ENCODE measurements around the gene HDDC3. TPM values are rescaled to one million over a fixed set of nuclear protein-coding genes. Genes with fewer than 3 reads are reported as not detected.
"Not testable (repeated sequence)": the region's sequence is repeated elsewhere in the genome, so short reads cannot be mapped to it uniquely, and the experiment has no call there.

The HDDC3 gene
- polyA plus RNA-seq, 1 donor (not counting 4 experiments of a cell fraction or from before 2014, with no cell fraction given): 11.8 TPM

GRCh38 chr15:90926766-90927165 is 5.6 kb downstream of the HDDC3 start:
- H3K4me2 ChIP-seq (ENCODE audit: control insufficient read depth, extremely low read depth, insufficient read depth, low read depth, low read length); H3K27me3 ChIP-seq (ENCODE audit: control insufficient read depth, extremely low read depth, insufficient read depth, low read length); H3K27ac ChIP-seq (ENCODE audit: control insufficient read depth, insufficient read depth, low read length); H3K4me3 ChIP-seq (ENCODE audit: control insufficient read depth in 2 of 3, extremely low read depth in 1 of 3, insufficient read depth in 2 of 3, low read depth in 1 of 3, low read length in 3 of 3); H3K9ac ChIP-seq (ENCODE audit: control insufficient read depth, extremely low read depth, insufficient read depth, low read length); H3K36me3 ChIP-seq (ENCODE audit: control insufficient read depth in 2 of 2, extremely low read depth in 1 of 2, insufficient read depth in 2 of 2, low read length in 2 of 2); FAIRE-seq; dilution Hi-C loops (cut with MboI; ENCODE audit: extremely low pct_ligation_motif_present, low sequenced_read_pairs); H3K9me1 ChIP-seq (ENCODE audit: control insufficient read depth, extremely low read depth, insufficient read depth, low read length); H3K79me2 ChIP-seq (ENCODE audit: control insufficient read depth, insufficient read depth, low read length); DNase-seq (ENCODE audit: low read depth, low spot score); H2AFZ ChIP-seq (ENCODE audit: control insufficient read depth, low read length); H3K9me3 ChIP-seq (ENCODE audit: control insufficient read depth, low read depth, low read length); H4K20me1 ChIP-seq (ENCODE audit: control insufficient read depth, extremely low read depth, insufficient read depth, low read length): not testable (repeated sequence)
- peaks cover 17% of the 10 kb centered on the region for H3K4me1 ChIP-seq (ENCODE audit: control insufficient read depth, extremely low read depth, insufficient read depth, low read length)

- FAIRE-seq (no peak), DNase-seq (ENCODE audit: low read depth, low spot score) (no peak)
- H3K27me3 ChIP-seq (ENCODE audit: control insufficient read depth, extremely low read depth, insufficient read depth, low read length): no peaks in the 10 kb centered on the region
- H2AFZ ChIP-seq (ENCODE audit: control insufficient read depth, low read length): no peak overlapping the region
- no peak overlapping the region for H3K9ac ChIP-seq (ENCODE audit: control insufficient read depth, extremely low read depth, insufficient read depth, low read length)
- H3K4me3 ChIP-seq (ENCODE audit: control insufficient read depth in 2 of 3, extremely low read depth in 1 of 3, insufficient read depth in 2 of 3, low read depth in 1 of 3, low read length in 3 of 3): no peak overlapping the region
- no peak overlapping the region for H3K4me2 ChIP-seq (ENCODE audit: control insufficient read depth, extremely low read depth, insufficient read depth, low read depth, low read length)
- peaks cover 4% of the 10 kb centered on the region for H3K4me1 ChIP-seq (ENCODE audit: control insufficient read depth, extremely low read depth, insufficient read depth, low read length)
- H3K79me2 ChIP-seq (ENCODE audit: control insufficient read depth, insufficient read depth, low read length): no peaks in the 10 kb centered on the region
- peaks cover 2 to 6% of the 10 kb centered on the region in 2 experiments for H3K36me3 ChIP-seq (ENCODE audit: control insufficient read depth in 2 of 2, extremely low read depth in 1 of 2, insufficient read depth in 2 of 2, low read length in 2 of 2)
- H3K9me3 ChIP-seq (ENCODE audit: control insufficient read depth, low read depth, low read length): no peaks in the 10 kb centered on the region
- no peaks in the 10 kb centered on the region for H4K20me1 ChIP-seq (ENCODE audit: control insufficient read depth, extremely low read depth, insufficient read depth, low read length)
- no peak overlapping the region for H3K27ac ChIP-seq (ENCODE audit: control insufficient read depth, insufficient read depth, low read length)
- dilution Hi-C loops (cut with MboI; ENCODE audit: extremely low pct_ligation_motif_present, low sequenced_read_pairs): no loop called here
- no peak for TF ChIP-seq EZH2 (IDR thresholded peaks at IDR 0.05; ENCODE audit: low read length)
- no peak for TF ChIP-seq CTCF (optimal IDR thresholded peaks at IDR 0.05 in 1 of 3, IDR thresholded peaks at IDR 0.05 in 1 of 3, conservative IDR thresholded peaks at IDR 0.05 in 1 of 3; ENCODE audit: extremely low read depth in 1 of 3, insufficient read depth in 2 of 3, low read length in 3 of 3)
- H3K9me1 ChIP-seq (ENCODE audit: control insufficient read depth, extremely low read depth, insufficient read depth, low read length): no peaks in the 10 kb centered on the region
Observed at GRCh38 chr15:90924375-90924774, 8.0 kb downstream of the HDDC3 start.

GRCh38 chr15:90922712-90923322 is 9.5 kb downstream of the HDDC3 start:
- dilution Hi-C loops (cut with MboI; ENCODE audit: extremely low pct_ligation_motif_present, low sequenced_read_pairs); H3K27ac ChIP-seq (ENCODE audit: control insufficient read depth, insufficient read depth, low read length); H2AFZ ChIP-seq (ENCODE audit: control insufficient read depth, low read length); DNase-seq (ENCODE audit: low read depth, low spot score); H4K20me1 ChIP-seq (ENCODE audit: control insufficient read depth, extremely low read depth, insufficient read depth, low read length); H3K9me1 ChIP-seq (ENCODE audit: control insufficient read depth, extremely low read depth, insufficient read depth, low read length); H3K4me2 ChIP-seq (ENCODE audit: control insufficient read depth, extremely low read depth, insufficient read depth, low read depth, low read length); H3K27me3 ChIP-seq (ENCODE audit: control insufficient read depth, extremely low read depth, insufficient read depth, low read length); H3K9ac ChIP-seq (ENCODE audit: control insufficient read depth, extremely low read depth, insufficient read depth, low read length); H3K79me2 ChIP-seq (ENCODE audit: control insufficient read depth, insufficient read depth, low read length); H3K4me1 ChIP-seq (ENCODE audit: control insufficient read depth, extremely low read depth, insufficient read depth, low read length); H3K4me3 ChIP-seq (ENCODE audit: control insufficient read depth in 2 of 3, extremely low read depth in 1 of 3, insufficient read depth in 2 of 3, low read depth in 1 of 3, low read length in 3 of 3); H3K9me3 ChIP-seq (ENCODE audit: control insufficient read depth, low read depth, low read length); FAIRE-seq: not testable (repeated sequence)
- peaks cover 6 to 11% of the 10 kb centered on the region in 2 experiments for H3K36me3 ChIP-seq (ENCODE audit: control insufficient read depth in 2 of 2, extremely low read depth in 1 of 2, insufficient read depth in 2 of 2, low read length in 2 of 2)
